Measurements from ENCODE around the gene CHRNA9. TPM values are rescaled to one million over a fixed set of nuclear protein-coding genes. Genes with fewer than 3 reads are reported as not detected.
A peak's percentile ranks its signal among the peaks of the same experiment; 100 is the strongest.

The CHRNA9 gene
- total and polyA plus RNA-seq, 2 experiments from 2014 or later: 0.50 to 1.6 TPM

DNA sequence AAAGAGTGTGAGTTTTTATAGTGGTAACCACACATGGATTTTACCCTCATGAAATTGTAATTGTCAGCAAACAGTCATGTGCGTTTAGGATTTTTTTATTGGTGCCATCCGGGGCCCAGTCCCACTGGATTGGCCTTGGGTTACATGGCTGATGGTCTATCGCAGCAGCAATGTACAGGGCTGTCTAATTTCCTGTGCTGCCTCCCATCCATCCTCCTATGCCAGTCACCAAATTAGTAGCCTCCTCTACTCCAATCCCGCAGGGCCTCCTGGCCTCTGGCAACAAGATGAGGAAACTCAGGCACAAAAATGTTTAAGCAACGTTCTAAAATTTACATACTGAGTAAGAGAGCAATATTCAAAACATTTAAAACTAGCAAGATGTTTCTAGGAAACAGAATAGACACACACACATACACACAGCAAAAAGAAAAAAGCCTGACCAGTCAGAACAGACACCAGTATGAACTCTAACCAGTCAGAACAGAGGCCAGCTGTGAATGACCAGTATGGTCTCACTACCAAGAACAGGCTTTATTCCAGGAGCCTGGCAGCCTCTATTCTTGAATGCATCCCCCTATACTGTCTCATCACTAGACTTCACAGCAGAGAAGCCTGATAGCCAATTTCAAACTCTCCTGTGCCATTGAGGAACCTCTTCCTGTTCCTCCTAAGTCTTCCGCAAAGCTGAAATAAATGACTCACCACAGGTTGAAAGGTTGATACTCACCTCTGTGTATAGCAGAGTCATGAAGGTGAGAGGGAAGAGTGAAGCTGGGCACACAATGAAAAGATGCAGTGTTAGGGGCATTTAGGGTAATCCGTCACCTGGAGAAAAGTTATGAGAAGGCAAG is 42.6 kb downstream of the CHRNA9 start:
- Histone ChIP-seq H3K4me2 (no peak overlapping the region), H3K4me3 (no peak overlapping the region), H3K9me3 (ENCODE audit: low read depth) (no peaks in the 10 kb centered on the region), H4K20me1 (ENCODE audit: insufficient read depth, poor library complexity, severe bottlenecking) (no peaks in the 10 kb centered on the region), H3K27me3 (no peaks in the 10 kb centered on the region), H3K9me2 (replicated peaks; ENCODE audit: insufficient read depth) (no peaks in the 10 kb centered on the region), H3K4me1 (ENCODE audit: insufficient read depth) (peaks cover 5% of the 10 kb centered on the region), H3K27ac (peak overlapping the region; percentile 77), H3K79me2 (no peaks in the 10 kb centered on the region), H3K36me3 (replicated peaks; ENCODE audit: insufficient read depth, low read depth) (no peaks in the 10 kb centered on the region), H2AFZ (no peak overlapping the region)
- 70% methylated on average over 7 of the region's 7 CpGs for WGBS (ENCODE audit: low lambda C conversion rate, missing lambda C conversion rate)
- peak; percentile 48 for DNase-seq (ENCODE audit: low spot score)
- TF ChIP-seq, protein P1, sequence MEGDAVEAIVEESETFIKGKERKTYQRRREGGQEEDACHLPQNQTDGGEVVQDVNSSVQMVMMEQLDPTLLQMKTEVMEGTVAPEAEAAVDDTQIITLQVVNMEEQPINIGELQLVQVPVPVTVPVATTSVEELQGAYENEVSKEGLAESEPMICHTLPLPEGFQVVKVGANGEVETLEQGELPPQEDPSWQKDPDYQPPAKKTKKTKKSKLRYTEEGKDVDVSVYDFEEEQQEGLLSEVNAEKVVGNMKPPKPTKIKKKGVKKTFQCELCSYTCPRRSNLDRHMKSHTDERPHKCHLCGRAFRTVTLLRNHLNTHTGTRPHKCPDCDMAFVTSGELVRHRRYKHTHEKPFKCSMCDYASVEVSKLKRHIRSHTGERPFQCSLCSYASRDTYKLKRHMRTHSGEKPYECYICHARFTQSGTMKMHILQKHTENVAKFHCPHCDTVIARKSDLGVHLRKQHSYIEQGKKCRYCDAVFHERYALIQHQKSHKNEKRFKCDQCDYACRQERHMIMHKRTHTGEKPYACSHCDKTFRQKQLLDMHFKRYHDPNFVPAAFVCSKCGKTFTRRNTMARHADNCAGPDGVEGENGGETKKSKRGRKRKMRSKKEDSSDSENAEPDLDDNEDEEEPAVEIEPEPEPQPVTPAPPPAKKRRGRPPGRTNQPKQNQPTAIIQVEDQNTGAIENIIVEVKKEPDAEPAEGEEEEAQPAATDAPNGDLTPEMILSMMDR (IDR thresholded peaks at IDR 0.05; ENCODE audit: poor library complexity): no peak
- TF ChIP-seq EZH2 (IDR thresholded peaks at IDR 0.05; ENCODE audit: borderline replicate concordance) (no peak), EZH2phosphoT487 (IDR thresholded peaks at IDR 0.05; ENCODE audit: low read depth, severe bottlenecking, unreplicated experiment) (no peak)

DNA sequence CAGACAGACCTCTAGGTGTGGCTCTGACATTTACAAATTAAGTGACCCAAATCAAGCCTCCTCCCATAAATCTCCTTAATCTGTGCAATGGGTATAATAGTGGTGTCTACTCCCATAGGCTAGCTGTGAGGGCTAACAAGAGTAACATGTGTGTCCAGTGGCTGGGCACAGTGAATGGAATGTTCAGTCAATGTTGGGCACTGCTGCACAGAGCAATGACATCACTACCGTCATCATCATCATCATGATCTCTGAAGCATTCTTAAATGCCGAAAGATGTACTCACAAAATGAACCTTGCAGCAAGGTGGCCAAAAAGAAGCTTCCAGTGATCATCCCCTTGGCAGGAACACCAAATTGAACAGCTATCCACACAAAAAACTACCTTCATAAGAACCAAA is 43.5 kb downstream of the CHRNA9 start:
- Histone ChIP-seq H3K4me2 (no peak overlapping the region), H3K4me3 (no peak overlapping the region), H3K27me3 (no peaks in the 10 kb centered on the region), H3K27ac (no peak overlapping the region), H2AFZ (no peak overlapping the region), H3K9me3 (ENCODE audit: low read depth) (no peaks in the 10 kb centered on the region), H3K9me2 (replicated peaks; ENCODE audit: insufficient read depth) (no peaks in the 10 kb centered on the region), H3K4me1 (ENCODE audit: insufficient read depth) (peaks cover 5% of the 10 kb centered on the region), H3K79me2 (no peaks in the 10 kb centered on the region), H3K36me3 (replicated peaks; ENCODE audit: insufficient read depth, low read depth) (no peaks in the 10 kb centered on the region), H4K20me1 (ENCODE audit: insufficient read depth, poor library complexity, severe bottlenecking) (no peaks in the 10 kb centered on the region)
- WGBS (ENCODE audit: low lambda C conversion rate, missing lambda C conversion rate): 46% methylated on average over 2 of the region's 2 CpGs
- DNase-seq (ENCODE audit: low spot score): no peak
- TF ChIP-seq, protein P1 (IDR thresholded peaks at IDR 0.05; ENCODE audit: poor library complexity): no peak
- TF ChIP-seq EZH2 (IDR thresholded peaks at IDR 0.05; ENCODE audit: borderline replicate concordance) (no peak), EZH2phosphoT487 (IDR thresholded peaks at IDR 0.05; ENCODE audit: low read depth, severe bottlenecking, unreplicated experiment) (no peak)

DNA sequence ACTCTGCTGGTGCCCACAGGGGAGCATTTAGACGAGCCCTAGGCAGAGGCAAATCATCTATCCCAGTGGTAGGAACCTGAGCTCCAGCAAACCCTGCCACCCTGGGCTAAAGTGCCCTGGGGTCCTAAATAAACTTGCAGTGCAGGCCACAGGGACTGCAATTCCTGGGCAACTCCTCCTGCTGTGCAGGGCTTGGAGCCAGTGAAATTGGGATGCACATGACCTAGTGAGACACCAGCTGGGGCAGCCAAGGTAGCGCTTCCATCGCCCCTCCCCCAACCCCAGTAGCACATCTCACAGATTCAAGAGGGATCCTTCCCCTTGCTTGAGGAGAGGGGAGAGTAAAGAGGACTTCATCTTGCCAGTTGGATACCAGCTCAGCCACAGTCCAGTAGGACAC is 44.1 kb downstream of the CHRNA9 start:
- Histone ChIP-seq H3K4me1 (ENCODE audit: insufficient read depth) (peaks cover 5% of the 10 kb centered on the region), H3K36me3 (replicated peaks; ENCODE audit: insufficient read depth, low read depth) (no peaks in the 10 kb centered on the region), H4K20me1 (ENCODE audit: insufficient read depth, poor library complexity, severe bottlenecking) (no peaks in the 10 kb centered on the region), H3K4me3 (no peak overlapping the region), H3K9me2 (replicated peaks; ENCODE audit: insufficient read depth) (no peaks in the 10 kb centered on the region), H2AFZ (no peak overlapping the region), H3K9me3 (ENCODE audit: low read depth) (no peaks in the 10 kb centered on the region), H3K27me3 (no peaks in the 10 kb centered on the region), H3K4me2 (no peak overlapping the region), H3K27ac (no peak overlapping the region), H3K79me2 (no peaks in the 10 kb centered on the region)
- 60% methylated on average over 3 of the region's 3 CpGs for WGBS (ENCODE audit: low lambda C conversion rate, missing lambda C conversion rate)
- DNase-seq (ENCODE audit: low spot score): no peak
- TF ChIP-seq EZH2 (IDR thresholded peaks at IDR 0.05; ENCODE audit: borderline replicate concordance): no peak
- TF ChIP-seq, protein P1 (IDR thresholded peaks at IDR 0.05; ENCODE audit: poor library complexity): no peak
